SK-N-SH (cell line): ENCODE measurements around the gene FAM228B. TPM values are rescaled to one million over a fixed set of nuclear protein-coding genes. Genes with fewer than 3 reads are reported as not detected.
A peak's percentile ranks its signal among the peaks of the same experiment; 100 is the strongest.

Experiments
- CTCF ChIA-PET: fragments of 300-600, 350-600 bp; formaldehyde crosslinking; extraction: SDS; loops from one replicate; lab custom pipeline; 2021; lab: Yijun Ruan, JAX
- POLR2A ChIA-PET: fragments of 350-600 bp; sonication (Branson Sonifier 250); formaldehyde crosslinking; extraction: SDS; loops from one replicate; lab custom pipeline; 2020; ENCODE audit warnings: antibody characterized with exemption, inconsistent platforms; lab: Yijun Ruan, JAX
- DNase-seq: peaks from one replicate; pipeline ENCODE4 v3.0.0; 2012
- H2AFZ ChIP-seq: fragments of 200-600 bp; sonication (generic); 2 replicates; pipeline ENCODE4 v1.8.1; 2016; ENCODE audit warnings: antibody characterized with exemption, mild to moderate bottlenecking, low read depth
- H3F3A ChIP-seq: fragments of 200-600 bp; sonication (generic); replicated peaks from 2 replicates; pipeline ENCODE3; 2016; ENCODE audit warnings: antibody characterized with exemption, mild to moderate bottlenecking; ENCODE audit not compliant: insufficient read depth
- H3K27ac ChIP-seq, 2 experiments: fragments of 200-500 bp in 1 of 2; fragments of 200-600 bp in 1 of 2; sonication (Bioruptor generic) in 1 of 2; sonication (generic), shearing (Covaris generic) in 1 of 2; 2 replicates each; pipeline versions ENCODE4 v1.5.1 to v1.6.1; 2014 to 2016; ENCODE audit warnings: low read depth in 2 of 2, inconsistent platforms in 1 of 2, low read length in 1 of 2, mild to moderate bottlenecking in 1 of 2, mixed read lengths in 1 of 2
- H3K27me3 ChIP-seq: fragments of 200-600 bp; sonication (generic), shearing (Covaris generic); 2 replicates; pipeline ENCODE4 v1.6.1; 2016; ENCODE audit warnings: mixed run types; ENCODE audit not compliant: insufficient read depth
- H3K36me3 ChIP-seq, 2 experiments: fragments of 200-500 bp in 1 of 2; fragments of 200-600 bp in 1 of 2; sonication (Bioruptor generic) in 1 of 2; sonication (generic) in 1 of 2; replicated peaks in 1 of 2; 2 replicates each; pipeline versions ENCODE3 to v1.5.1; 2014 to 2016; ENCODE audit warnings: low read length in 1 of 2, mild to moderate bottlenecking in 1 of 2; ENCODE audit not compliant: insufficient read depth in 2 of 2, control insufficient read depth in 1 of 2
- H3K4me1 ChIP-seq, 2 experiments: fragments of 200-500 bp in 1 of 2; fragments of 200-600 bp in 1 of 2; sonication (Bioruptor generic) in 1 of 2; sonication (generic), shearing (Covaris generic) in 1 of 2; 2 replicates each; pipeline versions ENCODE4 v1.5.1 to v1.6.1; 2014 to 2016; ENCODE audit warnings: low read depth in 1 of 2, low read length in 1 of 2, mixed run types in 1 of 2; ENCODE audit not compliant: insufficient read depth in 2 of 2, control insufficient read depth in 1 of 2
- H3K4me2 ChIP-seq: fragments of 200-600 bp; sonication (generic), shearing (Covaris generic); 2 replicates; pipeline ENCODE4 v1.6.1; 2017; ENCODE audit warnings: mixed run types
- H3K4me3 ChIP-seq, 2 experiments: fragments of 200-500 bp in 1 of 2; fragments of 200-600 bp in 1 of 2; sonication (Bioruptor generic) in 1 of 2; sonication (generic), shearing (Covaris generic) in 1 of 2; 2 replicates each; pipeline versions ENCODE4 v1.5.1 to v1.8.1; 2014 to 2016; ENCODE audit warnings: low read depth in 2 of 2, inconsistent platforms in 1 of 2, low read length in 1 of 2, mild to moderate bottlenecking in 1 of 2, mixed read lengths in 1 of 2, moderate library complexity in 1 of 2
- H3K79me2 ChIP-seq: fragments of 200-600 bp; sonication (generic); 2 replicates; pipeline ENCODE4 v1.8.1; 2017; ENCODE audit warnings: mild to moderate bottlenecking; ENCODE audit not compliant: insufficient read depth
- H3K9ac ChIP-seq: fragments of 200-600 bp; sonication (generic); 2 replicates; pipeline ENCODE4 v1.6.1; 2017; ENCODE audit warnings: mixed run types
- H3K9me2 ChIP-seq: fragments of 200-600 bp; sonication (generic); 2 replicates; pipeline ENCODE4 v1.6.1; 2017; ENCODE audit warnings: mixed run types
- H3K9me3 ChIP-seq: fragments of 200-600 bp; sonication (generic); 2 replicates; pipeline ENCODE4 v1.6.1; 2017; ENCODE audit warnings: mixed run types, mild to moderate bottlenecking, moderate library complexity
- H4K20me1 ChIP-seq: fragments of 200-600 bp; sonication (generic); 2 replicates; pipeline ENCODE4 v1.6.1; 2017; ENCODE audit warnings: mild to moderate bottlenecking, mixed run types; ENCODE audit not compliant: insufficient read depth
- MXI1 ChIP-seq: IDR thresholded peaks from 2 replicates; pipeline ENCODE4 v1.6.1; 2012; ENCODE audit warnings: mild to moderate bottlenecking, low read depth, low read length, improper control_type of control experiment
- PBX3 ChIP-seq: IDR thresholded peaks from 2 replicates; pipeline ENCODE4; 2012
- REST ChIP-seq: IDR thresholded peaks from 2 replicates; pipeline ENCODE4 v1.6.1; 2012; ENCODE audit warnings: mild to moderate bottlenecking, low read depth, low read length, moderate library complexity
- WGBS: methylation state at CpG from one replicate; pipeline ENCODE4 v1.1.6; 2017; ENCODE audit warnings: low lambda C conversion rate; 5-methylcytosine and 5-hydroxymethylcytosine counted together
- polyA plus RNA-seq, 3 experiments: library from polyadenylated mRNA; depleted of rRNA; stranded (reverse); fragments of >200 nt; gene quantifications; 2 replicates each; pipeline ENCODE4 v1.2.3, GENCODE V29; 2012
- TF ChIP-seq, protein P1 (sequence below): IDR thresholded peaks from 2 replicates; pipeline ENCODE4 v1.4.0; 2012; ENCODE audit warnings: low read depth, borderline replicate concordance

Gene FAM228B
- polyA plus RNA-seq, 1 of the 3 experiments (the other 2 are of a cell fraction), result 5.3 TPM

GRCh38 chr2:24123195-24123921, at the start of gene FAM228B, which contains the start of gene PFN4 (continued):
- peak; percentile 98 for TF ChIP-seq PBX3

DNA sequence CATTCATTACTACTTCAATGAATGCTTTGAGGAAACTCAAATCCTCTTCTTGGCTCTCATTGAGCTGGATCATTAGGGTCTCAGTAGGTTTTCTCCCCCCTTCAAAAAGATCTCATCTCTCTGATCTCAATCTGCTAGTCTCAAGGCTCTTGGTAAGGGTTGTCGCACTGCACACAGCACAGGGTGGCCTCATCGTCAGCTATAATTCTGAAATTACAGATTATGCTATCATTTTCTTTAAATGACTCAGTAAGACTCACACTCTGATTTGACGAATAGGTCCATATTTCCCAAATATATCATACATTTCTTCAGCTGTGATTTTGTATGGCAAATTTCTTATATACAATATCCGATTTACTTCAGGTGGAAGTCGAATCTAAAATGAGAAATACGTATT, 49.5 kb upstream of the FAM228B start:
- Histone ChIP-seq H2AFZ (no peak overlapping the region), H3F3A (peaks cover 24% of the 10 kb centered on the region), H3K9me3 (no peaks in the 10 kb centered on the region), H3K4me3 (no peak overlapping the region), H3K79me2 (peaks cover 60% of the 10 kb centered on the region), H3K4me2 (no peak overlapping the region), H3K9ac (no peak overlapping the region), H3K27ac (no peak overlapping the region), H3K4me1 (peaks cover 7% of the 10 kb centered on the region in 2 experiments; a peak in 2 of 4 replicates), H4K20me1 (no peaks in the 10 kb centered on the region), H3K27me3 (no peaks in the 10 kb centered on the region), H3K9me2 (no peaks in the 10 kb centered on the region), H3K36me3 (peaks cover 37 to 45% of the 10 kb centered on the region in 2 experiments)
- ChIA-PET POLR2A (interaction anchor here (1.0 to 1.1 kb wide), 2 partner anchors 10 to 37 kb away, joined by 3 to 6 read pairs; partner anchors contain the start of gene TP53I3), CTCF (interaction anchor here (0.8 to 3.0 kb wide), 7 partner anchors 10 to 249 kb away, joined by 3 to 9 read pairs (median 4); partner anchors contain the start of genes ATAD2B and TP53I3)
- DNase-seq, result no peak
- 90% methylated on average over 6 of the region's 6 CpGs for WGBS
- TF ChIP-seq REST (no peak), MXI1 (no peak)
- TF ChIP-seq, protein P1, sequence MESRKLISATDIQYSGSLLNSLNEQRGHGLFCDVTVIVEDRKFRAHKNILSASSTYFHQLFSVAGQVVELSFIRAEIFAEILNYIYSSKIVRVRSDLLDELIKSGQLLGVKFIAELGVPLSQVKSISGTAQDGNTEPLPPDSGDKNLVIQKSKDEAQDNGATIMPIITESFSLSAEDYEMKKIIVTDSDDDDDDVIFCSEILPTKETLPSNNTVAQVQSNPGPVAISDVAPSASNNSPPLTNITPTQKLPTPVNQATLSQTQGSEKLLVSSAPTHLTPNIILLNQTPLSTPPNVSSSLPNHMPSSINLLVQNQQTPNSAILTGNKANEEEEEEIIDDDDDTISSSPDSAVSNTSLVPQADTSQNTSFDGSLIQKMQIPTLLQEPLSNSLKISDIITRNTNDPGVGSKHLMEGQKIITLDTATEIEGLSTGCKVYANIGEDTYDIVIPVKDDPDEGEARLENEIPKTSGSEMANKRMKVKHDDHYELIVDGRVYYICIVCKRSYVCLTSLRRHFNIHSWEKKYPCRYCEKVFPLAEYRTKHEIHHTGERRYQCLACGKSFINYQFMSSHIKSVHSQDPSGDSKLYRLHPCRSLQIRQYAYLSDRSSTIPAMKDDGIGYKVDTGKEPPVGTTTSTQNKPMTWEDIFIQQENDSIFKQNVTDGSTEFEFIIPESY, result no peak
